Right lobe of liver (tissue), 6 donors: Measurements from ENCODE around the gene BAG1. TPM values are rescaled to one million over a fixed set of nuclear protein-coding genes. Genes with fewer than 3 reads are reported as not detected.

Experiments
- ATAC-seq, 4 donors: fragments of 200-7000 bp; cut with Tn5 transposase; one replicate each; pipeline ENCODE4 v1.9.1; 2020; ENCODE audit warnings: mild to moderate bottlenecking in 4 of 4, moderate library complexity in 4 of 4
- DNase-seq, 3 donors: peaks; one replicate each; pipeline ENCODE4 v3.0.0-alpha.2; 2020
- H3K27ac ChIP-seq, 3 donors: fragments of 200-600 bp; one replicate each; pipeline ENCODE4 v1.8.0; 2022
- H3K27me3 ChIP-seq, 2 donors: fragments of 200-600 bp; one replicate each; pipeline ENCODE4 v1.8.0; 2022
- H3K36me3 ChIP-seq, 4 donors: fragments of 200-600 bp; sonication (generic) in 1 of 4; one replicate each; pipeline versions ENCODE4 v1.5.1 to v1.8.0; 2017 to 2022; ENCODE audit warnings: control low read depth in 1 of 4
- H3K4me1 ChIP-seq, 4 donors: fragments of 200-600 bp; sonication (generic) in 1 of 4; one replicate each; pipeline versions ENCODE4 v1.5.1 to v1.8.0; 2017 to 2022; ENCODE audit warnings: control low read depth in 1 of 4
- H3K4me3 ChIP-seq, 3 donors: fragments of 200-600 bp; one replicate each; pipeline ENCODE4 v1.8.0; 2022
- H3K9me3 ChIP-seq, 4 donors: fragments of 200-600 bp; sonication (generic) in 1 of 4; one replicate each; pipeline versions ENCODE4 v1.5.1 to v1.8.0; 2017 to 2022; ENCODE audit warnings: control low read depth in 1 of 4
- CTCF ChIP-seq, 4 donors: fragments of 200-600 bp in 3 of 4; fragments of 450-650 bp in 1 of 4; IDR thresholded peaks; one replicate each; pipeline versions ENCODE4 v1.5.1 to v1.8.0; 2016 to 2022; ENCODE audit warnings: antibody characterized with exemption in 4 of 4, mild to moderate bottlenecking in 2 of 4
- POLR2A ChIP-seq: fragments of 450-650 bp; IDR thresholded peaks from one replicate; pipeline ENCODE4 v1.6.1; 2017; ENCODE audit warnings: antibody characterized with exemption, mild to moderate bottlenecking
- WGBS: methylation state at CpG from one replicate; pipeline ENCODE4 v1.1.6; 2018; ENCODE audit warnings: low coverage, low lambda C conversion rate; ENCODE audit not compliant: insufficient coverage; ENCODE audit errors: missing lambda C conversion rate; 5-methylcytosine and 5-hydroxymethylcytosine counted together
- intact Hi-C, 2 donors: fragments of 100-400 bp; cut with DNase I; formaldehyde crosslinking; loops; one replicate each; pipeline versions ENCODE4 v1.11.2 to v1.14.1; 2022
- total RNA-seq, 6 experiments: library from RNA; depleted of rRNA in 2 of 6; stranded (reverse); fragments of >200 nt in 2 of 6; fragmentation: NEBNext Ultra II Directional in 3 of 6; extraction: Animal tissue kit (Norgen Biotek cat#: 25700) in 3 of 6; gene quantifications; one replicate each; pipeline versions ENCODE4 v1.1.0 to v1.2.4, GENCODE V29; 2016 to 2023
- donor health status: DM: no; HTN: yes; CAD: no.
- donor health status: DM: no; HTN: no; CAD: no.
- donor health status: DM: no; HTN: no; CAD: no.
- donor health status: DM: no; HTN: yes; CAD: no.
- donor health status: DM: no; HTN: yes; CAD: no.

BAG1 gene
- total RNA-seq, 6 experiments from 2014 or later = 28.8 to 42.6 (median 38.1) TPM

- TF ChIP-seq CTCF (IDR thresholded peaks at IDR 0.05) = no peak
- TF ChIP-seq POLR2A = no peak
- no peak within 1 kb of the TSS for H3K27ac ChIP-seq
- 62% methylated on average over 7 of the region's 7 CpGs for WGBS
- H3K27me3 ChIP-seq = no peaks in the 10 kb centered on the region
- no peaks in the 10 kb centered on the region for H3K36me3 ChIP-seq
- H3K9me3 ChIP-seq = no peaks in the 10 kb centered on the region
- intact Hi-C loops = no loop called here
- H3K4me1 ChIP-seq = no peaks in the 10 kb centered on the region
- ATAC-seq (no peak), DNase-seq (no peak)
- no peak within 1 kb of the TSS for H3K4me3 ChIP-seq
Measured at GRCh38 chr9:33239921-33240320, 24.6 kb downstream of the BAG1 start, which contains the start of gene SPINK4. SPINK4 (plus strand) TSS chr9:33240167; CDS start chr9:33240209, 42 bp downstream.

- 66% methylated on average over 3 of the region's 3 CpGs for WGBS
- TF ChIP-seq CTCF (IDR thresholded peaks at IDR 0.05) = no peak
- no peak for TF ChIP-seq POLR2A
- Histone ChIP-seq H3K4me3 (no peak overlapping the region), H3K27me3 (no peaks in the 10 kb centered on the region), H3K27ac (no peak overlapping the region), H3K36me3 (no peaks in the 10 kb centered on the region), H3K9me3 (no peaks in the 10 kb centered on the region), H3K4me1 (no peaks in the 10 kb centered on the region)
- DNase-seq = no peak
- ATAC-seq = no peak
- intact Hi-C loops = no loop called here
Measured at GRCh38 chr9:33236571-33236970, 27.9 kb downstream of the BAG1 start.

GRCh38 chr9:33234511-33235467 lies 29.7 kb downstream of the BAG1 start:
- no peak for DNase-seq
- Histone ChIP-seq H3K4me3 (no peak overlapping the region), H3K4me1 (no peaks in the 10 kb centered on the region), H3K27ac (no peak overlapping the region), H3K9me3 (no peaks in the 10 kb centered on the region), H3K36me3 (no peaks in the 10 kb centered on the region), H3K27me3 (no peaks in the 10 kb centered on the region)
- no peak for ATAC-seq
- TF ChIP-seq POLR2A (no peak), CTCF (IDR thresholded peaks at IDR 0.05) (no peak)
- WGBS = 65% methylated on average over 5 of the region's 9 CpGs
- intact Hi-C loops = no loop called here

- no peaks in the 10 kb centered on the region for H3K36me3 ChIP-seq
- intact Hi-C loops = no loop called here
- TF ChIP-seq POLR2A (no peak), CTCF (IDR thresholded peaks at IDR 0.05) (no peak)
- no peak overlapping the region for H3K27ac ChIP-seq
- no peaks in the 10 kb centered on the region for H3K4me1 ChIP-seq
- no peak overlapping the region for H3K4me3 ChIP-seq
- ATAC-seq (peak in 1 of 4 donors; percentile 10), DNase-seq (peak in 1 of 3 donors; percentile 27)
- no peaks in the 10 kb centered on the region for H3K9me3 ChIP-seq
- no CpG with 5 or more reads among the region's 1 CpG for WGBS
- no peaks in the 10 kb centered on the region for H3K27me3 ChIP-seq
Measured at GRCh38 chr9:33233626-33234342, 30.7 kb downstream of the BAG1 start.
